Right renal cortex interstitium (tissue), 3 donors: ENCODE measurements around the gene COL4A2. TPM values are rescaled to one million over a fixed set of nuclear protein-coding genes. Genes with fewer than 3 reads are reported as not detected.

Experiments
- DNase-seq, 3 donors: peaks; one replicate each; pipeline ENCODE4 v3.0.0-alpha.2; 2013; ENCODE audit warnings: low read depth in 3 of 3, low spot score in 2 of 3
- polyA plus RNA-seq, 3 donors: library from polyadenylated mRNA; unstranded; fragments of 120-200 nt; gene quantifications; one replicate each; pipeline ENCODE4 v1.2.1, GENCODE V29; 2013; ENCODE audit not compliant: insufficient read length in 3 of 3

The COL4A2 gene
- 100 to 1,000 TPM; 384 to 416 (median 398) TPM for polyA plus RNA-seq

DNA sequence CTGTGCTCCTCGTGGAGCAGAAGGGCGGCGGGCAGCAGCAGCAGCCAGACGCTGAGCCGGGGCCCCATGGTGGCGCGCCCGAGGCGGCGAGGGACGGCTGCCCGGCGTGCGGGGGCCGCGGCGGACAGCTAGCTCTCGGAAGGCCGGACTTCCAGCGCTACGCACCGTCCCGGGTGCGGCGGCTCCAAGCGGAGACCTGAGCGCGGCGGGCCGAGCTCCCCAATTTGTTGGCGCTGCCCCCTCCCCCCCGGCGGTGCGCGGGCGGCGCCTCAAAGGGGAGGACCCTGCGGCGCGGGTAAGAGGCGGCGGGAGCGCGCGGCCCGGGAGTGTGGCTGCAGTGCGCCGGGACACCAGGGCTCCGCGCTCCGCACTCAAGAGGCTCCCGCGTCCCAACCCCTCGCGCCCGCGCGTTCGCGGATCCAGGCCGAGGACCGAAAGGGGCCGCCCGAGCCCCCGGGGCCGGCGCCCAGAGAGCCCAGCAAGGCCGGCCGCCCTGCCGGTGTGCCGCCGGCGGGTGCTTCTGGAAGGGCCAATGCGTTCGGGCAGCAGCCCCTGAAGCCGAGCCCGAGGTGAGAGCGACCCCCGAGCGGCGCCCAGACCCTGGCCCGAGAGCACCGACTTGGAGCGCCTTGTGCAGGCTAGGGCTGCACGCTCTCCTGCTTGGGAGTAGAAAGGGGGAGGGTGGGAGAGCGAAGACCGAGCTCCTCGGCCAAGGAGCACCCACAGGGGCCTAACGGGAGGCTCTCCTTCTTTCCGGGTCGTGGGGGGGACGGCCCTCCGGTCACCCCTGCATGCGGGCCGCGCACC lies at the start of gene COL4A2, which contains the start of gene COL4A1:
TSS of gene COL4A2 (plus strand) at position 325 of the 807 bp plus-strand sequence. CDS start 620 bp downstream, outside the sequence.
TSS of gene COL4A1 (minus strand) at position 198 of the 807 bp plus-strand sequence. CDS start at position 68, 130 bp downstream.
- DNase-seq: no peak

DNA sequence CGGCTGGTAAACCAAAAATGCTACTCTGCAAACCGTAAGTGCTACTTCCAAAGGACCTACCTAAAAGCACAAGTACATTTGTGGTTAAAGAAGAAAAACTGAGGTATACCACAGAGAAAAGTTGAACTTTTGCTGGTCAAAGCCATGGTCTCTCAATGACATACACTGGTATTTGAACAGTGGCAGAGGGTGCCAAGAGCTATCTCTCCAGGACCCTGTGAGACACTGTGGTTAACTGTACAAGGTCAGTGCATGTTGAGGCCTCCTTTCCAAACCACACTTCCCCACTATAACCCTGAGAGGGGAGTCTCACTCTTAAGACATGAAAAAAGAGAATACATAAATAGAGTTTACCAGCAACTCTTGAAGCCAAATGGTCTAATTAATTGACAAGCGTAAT lies 49.7 kb upstream of the COL4A2 start:
- DNase-seq: no peak

- no peak for DNase-seq
These were observed 48.0 kb upstream of the COL4A2 start for GRCh38 chr13:110258876-110259631.

DNA sequence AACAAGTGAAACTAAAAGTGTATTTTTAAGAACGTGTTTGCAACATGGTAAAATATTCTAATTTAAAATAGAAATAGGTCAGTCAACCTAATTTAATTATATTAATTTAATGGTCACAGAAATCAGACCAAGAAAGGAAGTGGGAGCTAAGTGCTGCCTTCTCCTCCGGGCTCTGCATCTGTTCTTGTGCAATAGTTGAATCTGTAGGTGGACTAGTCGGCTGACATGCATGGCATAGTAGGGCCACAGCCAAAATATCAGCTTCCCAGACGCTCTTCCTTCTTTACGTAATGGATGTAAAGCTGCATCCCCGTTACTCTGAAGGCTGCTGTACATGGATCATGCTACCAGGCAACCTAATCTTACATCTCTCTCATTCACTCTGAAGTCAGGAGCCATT lies 47.4 kb upstream of the COL4A2 start:
- no peak for DNase-seq

GRCh38 chr13:110261166-110262081 lies 45.7 kb upstream of the COL4A2 start:
- no peak for DNase-seq

DNA sequence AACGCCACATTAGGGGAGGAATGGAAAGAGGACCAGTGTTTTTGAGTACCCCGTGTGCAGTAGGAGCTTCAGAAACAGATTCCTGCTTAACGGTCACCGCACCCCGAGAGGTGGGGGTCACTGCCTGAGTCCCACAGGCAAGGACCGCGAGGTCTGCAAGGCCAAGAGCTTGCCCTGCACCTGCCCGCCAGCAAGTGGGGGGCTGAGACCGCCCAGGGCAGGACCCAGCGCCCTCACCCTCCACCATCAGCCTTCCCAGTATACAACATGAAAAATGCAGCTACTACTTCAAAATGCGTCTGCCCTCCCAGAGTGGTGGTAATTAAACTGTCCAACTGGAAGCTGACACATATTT lies 45.0 kb upstream of the COL4A2 start:
- DNase-seq: no peak

DNA sequence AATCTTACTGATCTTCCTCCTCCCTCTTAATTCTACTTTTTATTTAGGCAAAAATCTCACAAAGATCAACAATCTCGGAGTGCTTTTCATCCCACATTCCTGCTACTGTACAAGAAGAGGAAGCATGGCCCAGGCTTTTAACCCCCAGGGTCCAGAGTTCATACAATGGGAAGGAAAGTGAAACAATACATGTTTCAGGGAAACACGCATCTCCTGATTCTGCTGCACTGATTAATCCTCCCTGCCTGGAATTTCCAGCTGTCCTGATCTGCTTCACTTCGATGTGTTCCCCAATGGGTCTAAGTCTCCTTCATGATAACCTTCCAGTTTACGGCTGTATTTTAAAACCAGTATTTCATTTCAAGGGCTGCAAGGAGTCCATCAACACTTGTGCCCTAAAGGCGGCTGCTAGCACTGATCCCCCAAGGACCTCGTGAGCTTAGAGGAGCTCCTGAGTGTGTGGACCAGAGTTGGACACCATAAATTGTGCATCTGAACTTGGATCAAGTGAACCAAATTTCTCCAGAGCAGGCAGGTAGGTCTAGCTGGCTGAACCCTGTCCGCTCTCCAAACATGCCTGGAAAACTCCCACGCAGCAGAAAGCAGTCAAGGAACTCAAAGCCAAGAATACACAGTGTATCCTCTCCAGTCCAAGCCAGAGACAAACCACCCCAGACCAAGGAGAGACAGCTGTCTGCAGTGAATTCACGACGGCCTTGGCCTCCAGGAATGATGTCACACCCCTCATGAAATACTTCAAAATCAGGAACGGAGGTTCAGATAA lies 44.4 kb upstream of the COL4A2 start:
- DNase-seq: no peak

DNA sequence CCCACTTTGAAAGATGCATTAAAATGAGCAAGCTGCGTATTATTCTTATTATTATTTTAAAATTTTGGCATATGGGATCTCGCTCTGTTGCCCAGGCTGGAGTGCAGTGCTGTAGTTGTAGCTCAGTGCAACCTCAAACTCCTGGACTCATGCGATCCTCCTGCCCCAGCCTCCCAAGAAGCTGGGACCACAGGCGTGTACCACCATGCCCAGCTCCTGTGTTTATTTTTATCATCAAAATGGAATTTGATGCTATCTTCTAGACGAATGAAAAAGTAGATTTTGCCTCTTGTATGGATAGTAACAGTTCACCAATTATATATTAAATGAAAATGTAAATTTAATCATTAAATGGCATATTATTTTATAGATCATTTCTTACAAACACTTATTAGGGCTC lies 43.7 kb upstream of the COL4A2 start:
- no peak for DNase-seq

DNA sequence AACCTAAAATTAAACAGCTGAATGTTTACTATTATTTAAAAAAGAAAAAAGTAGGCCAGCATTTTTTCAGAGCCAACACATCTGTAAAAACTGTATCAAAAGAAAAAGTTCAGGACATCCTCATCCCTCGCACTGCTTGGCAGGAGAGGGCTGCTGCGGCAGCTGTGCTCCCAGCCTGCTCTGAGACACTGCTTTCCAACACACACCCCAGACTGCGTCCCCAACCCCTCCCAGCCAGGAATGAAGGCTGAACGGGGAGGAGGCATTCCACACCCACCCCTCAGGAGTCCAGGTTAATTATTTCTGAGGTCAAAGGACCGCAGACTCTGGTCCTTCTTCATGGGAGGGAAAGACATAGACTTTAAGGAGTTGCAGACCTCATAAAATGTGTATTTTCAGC lies 43.2 kb upstream of the COL4A2 start:
- no peak for DNase-seq

- no peak for DNase-seq
These were observed 42.3 kb upstream of the COL4A2 start for GRCh38 chr13:110264685-110265275.

GRCh38 chr13:110265341-110265681 lies 41.8 kb upstream of the COL4A2 start:
- DNase-seq: no peak

GRCh38 chr13:110265682-110266430 lies 41.2 kb upstream of the COL4A2 start:
- DNase-seq: no peak

GRCh38 chr13:110266431-110266809 lies 40.7 kb upstream of the COL4A2 start:
- DNase-seq: no peak

DNA sequence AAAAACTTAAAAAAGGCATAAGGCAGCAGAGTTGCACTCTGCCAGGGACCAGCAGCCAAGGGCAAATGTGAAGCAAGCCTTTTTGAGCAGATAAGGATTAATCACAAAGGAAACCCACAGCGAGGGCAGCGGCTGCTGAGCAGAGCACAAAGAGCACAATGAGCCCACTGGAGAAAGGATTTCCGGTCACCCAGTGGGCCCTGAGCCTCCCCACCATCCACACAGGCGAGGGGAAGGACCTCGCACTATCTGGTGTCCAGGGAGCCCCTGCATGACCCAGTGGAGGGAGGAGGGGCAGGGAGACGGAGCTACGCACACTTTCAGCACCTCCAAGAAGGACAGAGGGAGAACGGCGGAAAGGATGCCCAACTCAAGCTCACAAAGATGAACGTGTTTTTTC lies 40.1 kb upstream of the COL4A2 start:
- DNase-seq: no peak

DNA sequence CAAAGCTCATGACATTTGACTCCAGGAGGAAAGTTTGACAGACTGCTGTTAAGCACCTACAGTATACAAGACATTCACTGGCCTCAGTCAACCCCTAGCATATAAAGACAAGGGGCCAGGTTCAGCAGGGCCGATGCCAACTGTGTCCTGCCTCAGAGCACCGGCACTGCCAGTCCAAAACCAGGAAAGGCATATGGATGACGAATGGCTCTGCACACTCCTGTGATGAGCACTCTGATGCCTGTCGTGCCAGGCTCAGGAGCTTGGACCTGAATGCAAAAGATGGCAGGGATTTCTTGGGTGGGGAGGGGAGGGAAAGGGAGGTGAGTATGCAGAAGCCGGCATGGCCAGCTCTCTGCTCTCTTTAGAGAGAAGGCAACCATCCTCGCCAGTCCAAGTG lies 39.0 kb upstream of the COL4A2 start:
- no peak for DNase-seq

DNA sequence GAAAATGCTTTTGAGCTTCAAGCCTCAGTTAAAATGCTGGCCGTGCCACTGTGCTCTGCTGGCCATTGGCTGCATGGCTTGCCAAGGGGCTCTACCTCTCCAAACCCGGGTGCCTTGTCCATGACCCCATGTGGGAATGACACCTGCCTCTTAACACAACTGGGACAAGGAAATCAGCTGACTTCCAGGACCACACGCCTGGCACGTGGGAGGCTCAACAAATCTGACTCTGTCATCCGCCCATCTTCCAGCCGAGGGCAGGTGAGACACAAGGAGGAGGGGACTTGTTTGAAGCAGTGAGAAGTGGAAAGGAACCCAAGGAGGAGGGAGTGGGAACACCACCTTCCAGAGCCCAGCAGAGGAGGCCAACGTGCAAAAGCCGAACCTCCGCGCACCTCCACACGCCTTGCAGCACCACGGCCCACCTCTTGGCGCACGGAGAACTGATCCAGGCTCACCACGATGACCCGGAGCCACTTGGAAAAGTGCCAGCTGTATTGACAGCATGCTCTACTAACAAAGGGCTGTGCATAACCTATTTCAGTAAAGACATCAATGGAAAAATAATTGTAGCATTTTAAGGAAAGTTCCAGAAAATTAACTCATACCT lies 38.4 kb upstream of the COL4A2 start:
- no peak for DNase-seq

DNA sequence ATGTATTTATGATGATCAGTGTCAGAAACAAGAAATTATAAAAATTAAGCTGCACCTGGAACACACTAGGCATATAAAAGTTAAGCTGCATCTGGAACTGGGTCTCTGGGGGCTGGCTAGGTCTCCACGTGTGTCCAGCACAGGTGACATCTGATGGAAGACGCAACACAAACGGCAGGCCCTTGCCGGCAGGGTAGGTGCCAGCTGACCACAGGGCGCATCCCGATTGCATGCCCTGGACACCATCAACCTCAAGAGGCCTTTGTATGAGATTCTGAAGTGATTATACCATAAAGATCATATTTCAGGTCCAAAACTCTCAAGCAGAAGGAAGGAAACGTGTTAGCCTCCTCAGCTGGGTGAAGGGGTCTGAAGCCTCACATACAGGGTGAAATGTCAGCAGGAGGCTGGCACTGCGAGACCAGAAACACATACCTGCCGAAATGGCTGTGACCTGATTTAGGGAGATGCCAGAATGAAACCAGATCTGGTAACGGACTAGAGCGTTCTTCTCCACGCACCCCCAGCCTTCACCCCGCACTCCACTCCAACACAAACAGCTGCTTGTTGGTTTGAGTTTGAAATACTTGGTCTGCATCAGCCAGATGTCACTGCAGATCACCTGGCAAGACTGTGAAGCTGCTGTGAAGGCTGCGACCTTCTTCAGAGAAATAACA lies 37.4 kb upstream of the COL4A2 start:
- DNase-seq: no peak

- no peak for DNase-seq
These were observed 36.6 kb upstream of the COL4A2 start for GRCh38 chr13:110270507-110270906.
